IMR-90 (cell line): Measurements from ENCODE around the gene ADCY1. TPM values are rescaled to one million over a fixed set of nuclear protein-coding genes. Genes with fewer than 3 reads are reported as not detected.

Source experiments
- ATAC-seq: fragments of 200-7000 bp; cut with Tn5 transposase; 2 replicates; pipeline ENCODE4 v1.9.1; 2020; ENCODE audit warnings: low read depth, mild to moderate bottlenecking, moderate library complexity
- BruUV-seq: library from RNA; stranded (reverse); fragments of 400-500 nt; replicated peaks from 2 replicates; lab custom pipeline; 2021; lab: Mats Ljungman, UMichigan
- CTCF ChIA-PET: fragments of 300-600 bp; formaldehyde crosslinking; extraction: SDS; loops from one replicate; lab custom pipeline; 2021; ENCODE audit warnings: antibody characterized with exemption; lab: Yijun Ruan, JAX
- POLR2A ChIA-PET: fragments of 300-600 bp; sonication (Branson Sonifier 250); formaldehyde crosslinking; loops from one replicate; lab custom pipeline; 2022; ENCODE audit warnings: antibody characterized with exemption; ENCODE audit not compliant: unreplicated experiment; lab: Charles Lee
- DNase-seq: peaks from one replicate; pipeline ENCODE4 v3.0.0; 2013
- H2AFZ ChIP-seq: replicated peaks from 2 replicates; pipeline ENCODE3; 2013; ENCODE audit warnings: low read length, mild to moderate bottlenecking; ENCODE audit not compliant: poor library complexity
- H2AK5ac ChIP-seq: 2 replicates; pipeline ENCODE4 v1.6.1; 2013; ENCODE audit warnings: low read depth, low read length, inconsistent platforms
- H2AK9ac ChIP-seq: replicated peaks from 2 replicates; pipeline ENCODE3; 2013; ENCODE audit warnings: mild to moderate bottlenecking, low read depth, low read length, moderate library complexity; ENCODE audit not compliant: poor library complexity
- H2BK120ac ChIP-seq: 2 replicates; pipeline ENCODE4 v1.6.1; 2013; ENCODE audit warnings: low read depth, low read length, inconsistent platforms
- H2BK15ac ChIP-seq: 3 replicates; pipeline ENCODE4 v1.6.1; 2013; ENCODE audit warnings: low read depth, low read length, inconsistent platforms
- H2BK20ac ChIP-seq: 2 replicates; pipeline ENCODE4 v1.6.1; 2013; ENCODE audit warnings: low read depth, mild to moderate bottlenecking, inconsistent platforms, low read length, moderate library complexity
- H2BK5ac ChIP-seq: 2 replicates; pipeline ENCODE4 v1.6.1; 2013; ENCODE audit warnings: mild to moderate bottlenecking, low read depth, low read length, inconsistent platforms; ENCODE audit not compliant: poor library complexity, severe bottlenecking
- H3K14ac ChIP-seq: replicated peaks from 2 replicates; pipeline ENCODE4 v1.6.1; 2013; ENCODE audit warnings: low read depth, low read length, inconsistent platforms
- H3K18ac ChIP-seq: 2 replicates; pipeline ENCODE4 v1.6.1; 2013; ENCODE audit warnings: low read depth, low read length, control low read depth
- H3K23ac ChIP-seq: 2 replicates; pipeline ENCODE4 v1.6.1; 2013; ENCODE audit warnings: low read depth, low read length, inconsistent platforms
- H3K27ac ChIP-seq: 2 replicates; pipeline ENCODE4 v1.5.1; 2013; ENCODE audit warnings: mild to moderate bottlenecking, control low read depth, low read length; ENCODE audit not compliant: insufficient read depth
- H3K27me3 ChIP-seq: 2 replicates; pipeline ENCODE4 v1.6.1; 2013; ENCODE audit warnings: low read length; ENCODE audit not compliant: control insufficient read depth, insufficient read depth
- H3K36me3 ChIP-seq: 2 replicates; pipeline ENCODE4 v1.6.1; 2013; ENCODE audit warnings: low read length, mixed read lengths; ENCODE audit not compliant: control insufficient read depth, insufficient read depth
- H3K4ac ChIP-seq: 2 replicates; pipeline ENCODE4 v1.6.1; 2013; ENCODE audit warnings: low read depth, low read length, inconsistent platforms
- H3K4me1 ChIP-seq: 2 replicates; pipeline ENCODE4 v1.6.1; 2013; ENCODE audit warnings: low read length, mixed read lengths; ENCODE audit not compliant: control insufficient read depth, insufficient read depth
- H3K4me2 ChIP-seq: 2 replicates; pipeline ENCODE4 v1.6.1; 2013; ENCODE audit warnings: low read depth, mild to moderate bottlenecking, control low read depth, low read length, moderate library complexity
- H3K4me3 ChIP-seq: 2 replicates; pipeline ENCODE4 v1.5.1; 2013; ENCODE audit warnings: low read depth, mild to moderate bottlenecking, control low read depth, low read length, moderate library complexity; ENCODE audit not compliant: insufficient read depth
- H3K56ac ChIP-seq: 2 replicates; pipeline ENCODE4 v1.6.1; 2013; ENCODE audit warnings: low read length, inconsistent platforms; ENCODE audit not compliant: insufficient read depth; ENCODE audit errors: extremely low read depth
- H3K79me1 ChIP-seq, 2 experiments: 2 replicates each; pipeline ENCODE4 v1.6.1; 2013; ENCODE audit warnings: low read length in 2 of 2, inconsistent platforms in 1 of 2, low read depth in 1 of 2
- H3K9ac ChIP-seq: 2 replicates; pipeline ENCODE4 v1.6.1; 2013; ENCODE audit warnings: low read depth, low read length, control low read depth
- H3K9me1 ChIP-seq: 2 replicates; pipeline ENCODE4 v1.6.1; 2013; ENCODE audit warnings: low read length, inconsistent platforms; ENCODE audit not compliant: insufficient read depth
- H3K9me3 ChIP-seq: 2 replicates; pipeline ENCODE4 v1.6.1; 2013; ENCODE audit warnings: low read length; ENCODE audit not compliant: control insufficient read depth, insufficient read depth
- H4K20me1 ChIP-seq: 2 replicates; pipeline ENCODE4 v1.6.1; 2013; ENCODE audit warnings: low read length, inconsistent platforms; ENCODE audit not compliant: insufficient read depth
- H4K5ac ChIP-seq: 2 replicates; pipeline ENCODE4 v1.6.1; 2013; ENCODE audit warnings: mild to moderate bottlenecking, low read depth, low read length, control low read depth
- H4K8ac ChIP-seq, 2 experiments: 2 replicates each; pipeline ENCODE4 v1.6.1; 2013; ENCODE audit warnings: low read depth in 2 of 2, low read length in 2 of 2, control low read depth in 1 of 2, inconsistent platforms in 1 of 2
- H4K91ac ChIP-seq: 2 replicates; pipeline ENCODE4 v1.6.1; 2013; ENCODE audit warnings: low read depth, low read length, inconsistent platforms; ENCODE audit not compliant: insufficient read depth
- BHLHE40 ChIP-seq: fragments of 150-350 bp; IDR thresholded peaks from 2 replicates; pipeline ENCODE4 v1.6.1; 2016; ENCODE audit warnings: mild to moderate bottlenecking, low read depth, low read length
- CEBPB ChIP-seq: IDR thresholded peaks from 2 replicates; pipeline ENCODE4 v1.6.1; 2012; ENCODE audit warnings: low read depth, low read length, improper control_type of control experiment
- CHD1 ChIP-seq: IDR thresholded peaks from 2 replicates; pipeline ENCODE4 v1.6.1; 2012; ENCODE audit warnings: low read depth, low read length, improper control_type of control experiment
- FOS ChIP-seq: fragments of 150-350 bp; IDR thresholded peaks from 2 replicates; pipeline ENCODE4 v1.6.1; 2016; ENCODE audit warnings: low read depth, low read length
- MAFK ChIP-seq: IDR thresholded peaks from 2 replicates; pipeline ENCODE4 v1.6.1; 2012; ENCODE audit warnings: low read depth, low read length, improper control_type of control experiment
- MAZ ChIP-seq: IDR thresholded peaks from 2 replicates; pipeline ENCODE4 v1.6.1; 2012; ENCODE audit warnings: low read depth, mild to moderate bottlenecking, low read length, improper control_type of control experiment, moderate library complexity, borderline replicate concordance
- MXI1 ChIP-seq: IDR thresholded peaks from 2 replicates; pipeline ENCODE4 v1.6.1; 2012; ENCODE audit warnings: low read depth, mild to moderate bottlenecking, low read length, moderate library complexity, borderline replicate concordance
- NFE2L2 ChIP-seq: fragments of 150-350 bp; IDR thresholded peaks from 2 replicates; pipeline ENCODE4 v1.6.1; 2016; ENCODE audit warnings: low read depth, mild to moderate bottlenecking, low read length
- POLR2A ChIP-seq: IDR thresholded peaks from 2 replicates; pipeline ENCODE4 v1.6.1; 2012; ENCODE audit warnings: mild to moderate bottlenecking, low read depth, low read length
- RAD21 ChIP-seq: IDR thresholded peaks from 2 replicates; pipeline ENCODE4 v1.6.1; 2012; ENCODE audit warnings: low read length, improper control_type of control experiment
- RCOR1 ChIP-seq: IDR thresholded peaks from 2 replicates; pipeline ENCODE4 v1.6.1; 2012; ENCODE audit warnings: mild to moderate bottlenecking, low read length, improper control_type of control experiment; ENCODE audit not compliant: insufficient replicate concordance
- RFX5 ChIP-seq: IDR thresholded peaks from 2 replicates; pipeline ENCODE4 v1.8.0; 2012; ENCODE audit warnings: low read depth, mild to moderate bottlenecking, low read length, moderate library complexity
- SMC3 ChIP-seq: fragments of 150-350 bp; IDR thresholded peaks from 2 replicates; pipeline ENCODE4 v1.6.1; 2016; ENCODE audit warnings: low read depth, mild to moderate bottlenecking, antibody characterized with exemption, low read length, moderate library complexity
- WGBS, 2 experiments: methylation state at CpG; one replicate each; pipeline versions ENCODE4 v1.1.5 to v1.1.7; 2013; ENCODE audit warnings: missing lambda C conversion rate in 2 of 2; ENCODE audit not compliant: insufficient read length in 1 of 2; ENCODE audit errors: extremely low coverage in 2 of 2; 5-methylcytosine and 5-hydroxymethylcytosine counted together
- dilution Hi-C: fragments of 300-500 bp; cut with HindIII; formaldehyde crosslinking; loops from one replicate; pipeline ENCODE4 v1.14.3; 2018; ENCODE audit warnings: low sequenced_read_pairs; ENCODE audit not compliant: unreplicated experiment
- in situ Hi-C: fragments of 300-500 bp; cut with MboI; formaldehyde crosslinking; loops from 3 replicates; pipeline ENCODE4 v1.14.3; 2019; ENCODE audit warnings: low sequenced_read_pairs, inconsistent platforms, mixed read lengths
- intact Hi-C: fragments of 100-400 bp; cut with micrococcal nuclease; formaldehyde crosslinking; loops from 2 replicates; pipeline ENCODE4 v1.10.0; 2022
- polyA plus RNA-seq, 3 experiments: library from polyadenylated mRNA; depleted of rRNA; stranded (reverse); fragments of >200 nt; gene quantifications; 2 replicates each; pipeline ENCODE4 v1.2.3, GENCODE V29; 2012; ENCODE audit warnings: low replicate concordance in 1 of 3
- total RNA-seq: library from RNA; depleted of rRNA; stranded (reverse); fragments of >200 nt; gene quantifications from 2 replicates; pipeline ENCODE4 v1.2.3, GENCODE V29; 2012
- TF ChIP-seq, protein P1 (sequence below): fragments of 150-350 bp; IDR thresholded peaks from 2 replicates; pipeline ENCODE4 v1.6.1; 2017; ENCODE audit warnings: mild to moderate bottlenecking, antibody characterized with exemption, low read length, low read depth
- TF ChIP-seq, protein P2 (sequence below): fragments of 150-350 bp; IDR thresholded peaks from 2 replicates; pipeline ENCODE4 v1.6.1; 2016; ENCODE audit warnings: low read depth, mild to moderate bottlenecking, low read length, moderate library complexity, borderline replicate concordance
- TF ChIP-seq, protein P3 (sequence below): conservative IDR thresholded peaks from 2 replicates; pipeline ENCODE4 v1.5.1; 2012; ENCODE audit warnings: mild to moderate bottlenecking, low read depth, low read length, improper control_type of control experiment

ADCY1 gene
- total and polyA plus RNA-seq, 2 of the 4 experiments (the other 2 are of a cell fraction), result 0.18 to 0.24 TPM

DNA sequence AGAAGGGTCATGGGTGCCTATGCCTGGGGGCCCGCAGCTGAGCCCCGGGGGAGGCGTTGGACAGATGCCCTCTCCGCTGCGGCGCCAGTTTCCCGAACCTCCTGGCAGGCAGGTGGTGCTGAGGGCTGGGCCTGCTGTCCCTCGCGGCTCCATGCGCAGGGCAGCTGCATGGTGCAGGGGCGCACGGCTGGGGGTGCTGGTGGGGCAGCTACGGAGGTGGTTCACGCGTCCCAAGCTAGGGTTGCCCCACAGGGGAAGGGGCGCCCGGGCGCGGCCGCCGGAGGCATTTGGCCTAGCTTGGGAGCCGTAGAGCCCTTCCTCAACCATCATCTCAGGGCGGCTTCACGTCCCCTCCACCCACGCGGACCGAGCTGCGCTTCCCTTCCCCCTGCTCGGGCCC, 152.7 kb downstream of the ADCY1 start:
- no peak overlapping the region for H2BK120ac ChIP-seq
- dilution Hi-C loops (no loop called here), in situ Hi-C loops (no loop called here), intact Hi-C loops (no loop called here)
- DNase-seq (no peak), ATAC-seq (no peak)
- CTCF ChIA-PET, result no interaction called here
- H3K4ac ChIP-seq, result no peak overlapping the region
- 0 out of 4 replicates have a peak, but pooled peaks cover 0 to 2% of the 10 kb centered on the region in 2 experiments for H3K79me1 ChIP-seq
- H2AFZ ChIP-seq, result no peak overlapping the region
- H3K23ac ChIP-seq, result no peak overlapping the region
- no peak overlapping the region for H2BK20ac ChIP-seq
- H3K27me3 ChIP-seq, result no peaks in the 10 kb centered on the region
- H3K9me3 ChIP-seq, result no peaks in the 10 kb centered on the region
- H2BK5ac ChIP-seq, result no peak overlapping the region
- no peak overlapping the region for H3K4me2 ChIP-seq
- no peak overlapping the region for H3K27ac ChIP-seq
- H2AK5ac ChIP-seq, result no peak overlapping the region
- BruUV-seq, result no TSS peak
- H3K14ac ChIP-seq, result no peak overlapping the region
- H3K4me3 ChIP-seq, result no peak overlapping the region
- no peak overlapping the region for H2BK15ac ChIP-seq
- no peaks in the 10 kb centered on the region for H3K4me1 ChIP-seq
- H3K9me1 ChIP-seq, result no peaks in the 10 kb centered on the region
- no peak overlapping the region for H3K18ac ChIP-seq
- POLR2A ChIA-PET, result no interaction called here
- TF ChIP-seq SMC3, result no peak
- no peak for TF ChIP-seq MAZ
- no peak for TF ChIP-seq RAD21
- TF ChIP-seq, protein P1, sequence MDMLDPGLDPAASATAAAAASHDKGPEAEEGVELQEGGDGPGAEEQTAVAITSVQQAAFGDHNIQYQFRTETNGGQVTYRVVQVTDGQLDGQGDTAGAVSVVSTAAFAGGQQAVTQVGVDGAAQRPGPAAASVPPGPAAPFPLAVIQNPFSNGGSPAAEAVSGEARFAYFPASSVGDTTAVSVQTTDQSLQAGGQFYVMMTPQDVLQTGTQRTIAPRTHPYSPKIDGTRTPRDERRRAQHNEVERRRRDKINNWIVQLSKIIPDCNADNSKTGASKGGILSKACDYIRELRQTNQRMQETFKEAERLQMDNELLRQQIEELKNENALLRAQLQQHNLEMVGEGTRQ, result no peak
- no peak for TF ChIP-seq CHD1
- TF ChIP-seq BHLHE40, result no peak
- no peak for TF ChIP-seq RFX5
- TF ChIP-seq NFE2L2, result no peak
- TF ChIP-seq, protein P2, sequence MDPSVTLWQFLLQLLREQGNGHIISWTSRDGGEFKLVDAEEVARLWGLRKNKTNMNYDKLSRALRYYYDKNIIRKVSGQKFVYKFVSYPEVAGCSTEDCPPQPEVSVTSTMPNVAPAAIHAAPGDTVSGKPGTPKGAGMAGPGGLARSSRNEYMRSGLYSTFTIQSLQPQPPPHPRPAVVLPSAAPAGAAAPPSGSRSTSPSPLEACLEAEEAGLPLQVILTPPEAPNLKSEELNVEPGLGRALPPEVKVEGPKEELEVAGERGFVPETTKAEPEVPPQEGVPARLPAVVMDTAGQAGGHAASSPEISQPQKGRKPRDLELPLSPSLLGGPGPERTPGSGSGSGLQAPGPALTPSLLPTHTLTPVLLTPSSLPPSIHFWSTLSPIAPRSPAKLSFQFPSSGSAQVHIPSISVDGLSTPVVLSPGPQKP, result no peak
- TF ChIP-seq MAFK, result no peak
- no peak for TF ChIP-seq CEBPB
- no peak for TF ChIP-seq MXI1
- TF ChIP-seq, protein P3, sequence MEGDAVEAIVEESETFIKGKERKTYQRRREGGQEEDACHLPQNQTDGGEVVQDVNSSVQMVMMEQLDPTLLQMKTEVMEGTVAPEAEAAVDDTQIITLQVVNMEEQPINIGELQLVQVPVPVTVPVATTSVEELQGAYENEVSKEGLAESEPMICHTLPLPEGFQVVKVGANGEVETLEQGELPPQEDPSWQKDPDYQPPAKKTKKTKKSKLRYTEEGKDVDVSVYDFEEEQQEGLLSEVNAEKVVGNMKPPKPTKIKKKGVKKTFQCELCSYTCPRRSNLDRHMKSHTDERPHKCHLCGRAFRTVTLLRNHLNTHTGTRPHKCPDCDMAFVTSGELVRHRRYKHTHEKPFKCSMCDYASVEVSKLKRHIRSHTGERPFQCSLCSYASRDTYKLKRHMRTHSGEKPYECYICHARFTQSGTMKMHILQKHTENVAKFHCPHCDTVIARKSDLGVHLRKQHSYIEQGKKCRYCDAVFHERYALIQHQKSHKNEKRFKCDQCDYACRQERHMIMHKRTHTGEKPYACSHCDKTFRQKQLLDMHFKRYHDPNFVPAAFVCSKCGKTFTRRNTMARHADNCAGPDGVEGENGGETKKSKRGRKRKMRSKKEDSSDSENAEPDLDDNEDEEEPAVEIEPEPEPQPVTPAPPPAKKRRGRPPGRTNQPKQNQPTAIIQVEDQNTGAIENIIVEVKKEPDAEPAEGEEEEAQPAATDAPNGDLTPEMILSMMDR, result no peak
- no peak for TF ChIP-seq RCOR1
- no peak for TF ChIP-seq POLR2A
- TF ChIP-seq FOS, result no peak
- H4K91ac ChIP-seq, result no peak overlapping the region
- H4K20me1 ChIP-seq, result no peaks in the 10 kb centered on the region
- H2AK9ac ChIP-seq, result no peak overlapping the region
- no peak overlapping the region for H3K9ac ChIP-seq
- peaks cover 27% of the 10 kb centered on the region for H3K36me3 ChIP-seq
- no peak overlapping the region for H4K5ac ChIP-seq
- H4K8ac ChIP-seq, result no peak overlapping the region
- no peak overlapping the region for H3K56ac ChIP-seq
- WGBS, 2 experiments, result 96% methylated on average over 8 of the region's 29 CpGs; no CpG with 5 or more reads in 1 of the 2 experiments
